AG09319 (cell line): Measurements from ENCODE around the gene TNKS2.

Experiments
- DNase-seq: peaks from one replicate; pipeline ENCODE4 v3.0.0-alpha.2; 2010; ENCODE audit warnings: low read depth; ENCODE audit errors: extremely low read depth
- TF ChIP-seq, protein P1 (sequence below): IDR thresholded peaks from 2 replicates; pipeline ENCODE4 v1.5.1; 2011; ENCODE audit warnings: low read depth, mild to moderate bottlenecking, inconsistent platforms, low read length, moderate library complexity

The TNKS2 gene

DNA sequence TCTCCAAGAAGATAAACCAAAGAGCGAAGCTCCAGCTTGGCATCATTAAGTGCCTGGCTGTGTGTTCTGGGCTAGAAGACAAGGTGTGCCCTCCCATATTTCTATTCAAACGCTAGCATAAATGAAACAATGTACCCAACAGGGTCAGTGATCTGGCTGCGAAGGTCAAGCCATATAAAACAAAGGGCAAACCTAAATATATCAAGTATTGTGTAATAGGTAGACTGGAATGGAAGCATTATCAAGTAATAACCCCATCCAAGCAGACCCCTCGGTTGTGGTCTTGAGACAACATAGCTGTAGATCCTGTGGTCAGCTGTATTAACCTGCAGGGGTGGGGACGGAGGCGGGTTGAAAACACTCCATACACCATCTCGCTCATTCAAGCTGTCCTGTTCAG lies 31.6 kb upstream of the TNKS2 start:
- TF ChIP-seq, protein P1, sequence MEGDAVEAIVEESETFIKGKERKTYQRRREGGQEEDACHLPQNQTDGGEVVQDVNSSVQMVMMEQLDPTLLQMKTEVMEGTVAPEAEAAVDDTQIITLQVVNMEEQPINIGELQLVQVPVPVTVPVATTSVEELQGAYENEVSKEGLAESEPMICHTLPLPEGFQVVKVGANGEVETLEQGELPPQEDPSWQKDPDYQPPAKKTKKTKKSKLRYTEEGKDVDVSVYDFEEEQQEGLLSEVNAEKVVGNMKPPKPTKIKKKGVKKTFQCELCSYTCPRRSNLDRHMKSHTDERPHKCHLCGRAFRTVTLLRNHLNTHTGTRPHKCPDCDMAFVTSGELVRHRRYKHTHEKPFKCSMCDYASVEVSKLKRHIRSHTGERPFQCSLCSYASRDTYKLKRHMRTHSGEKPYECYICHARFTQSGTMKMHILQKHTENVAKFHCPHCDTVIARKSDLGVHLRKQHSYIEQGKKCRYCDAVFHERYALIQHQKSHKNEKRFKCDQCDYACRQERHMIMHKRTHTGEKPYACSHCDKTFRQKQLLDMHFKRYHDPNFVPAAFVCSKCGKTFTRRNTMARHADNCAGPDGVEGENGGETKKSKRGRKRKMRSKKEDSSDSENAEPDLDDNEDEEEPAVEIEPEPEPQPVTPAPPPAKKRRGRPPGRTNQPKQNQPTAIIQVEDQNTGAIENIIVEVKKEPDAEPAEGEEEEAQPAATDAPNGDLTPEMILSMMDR: no peak
- no peak for DNase-seq

DNA sequence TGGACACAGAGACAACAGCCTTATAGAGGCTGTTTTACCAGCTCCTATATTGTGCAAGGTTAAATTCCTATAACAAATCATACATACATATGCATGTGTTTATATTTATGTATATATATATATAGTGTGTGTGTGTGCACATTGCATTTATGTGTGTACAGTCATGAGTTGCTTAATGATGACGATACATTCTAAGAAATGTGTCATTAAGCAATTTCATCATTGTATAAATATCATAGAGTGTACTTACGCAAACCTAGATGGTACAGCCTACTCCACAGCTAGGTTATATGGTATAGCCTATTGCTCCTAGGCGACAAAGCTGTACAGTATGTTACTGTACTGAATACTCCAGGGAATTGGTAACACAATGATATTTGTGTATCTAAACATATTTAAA lies 30.1 kb upstream of the TNKS2 start:
- DNase-seq: no peak
- TF ChIP-seq, protein P1: no peak

DNA sequence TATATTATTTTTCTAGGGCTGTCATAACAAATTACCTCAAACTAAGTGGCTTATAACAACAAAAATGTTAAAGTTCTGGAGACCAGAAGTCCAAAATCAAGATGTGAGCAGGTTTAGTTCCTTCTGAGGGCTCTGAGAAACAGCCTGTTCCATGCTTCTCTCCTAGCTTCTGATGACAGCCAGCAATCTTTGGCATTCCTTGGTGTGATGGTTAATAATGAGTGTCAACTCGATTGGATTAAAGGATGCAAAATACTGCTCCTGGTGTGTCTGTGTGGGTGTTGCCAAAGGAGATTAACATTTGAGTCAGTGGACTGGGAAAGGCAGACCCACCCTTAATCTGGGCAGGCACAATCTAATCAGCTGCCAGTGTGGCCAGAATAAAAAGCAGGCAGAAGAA lies 26.3 kb upstream of the TNKS2 start:
- TF ChIP-seq, protein P1: no peak
- DNase-seq: no peak

DNA sequence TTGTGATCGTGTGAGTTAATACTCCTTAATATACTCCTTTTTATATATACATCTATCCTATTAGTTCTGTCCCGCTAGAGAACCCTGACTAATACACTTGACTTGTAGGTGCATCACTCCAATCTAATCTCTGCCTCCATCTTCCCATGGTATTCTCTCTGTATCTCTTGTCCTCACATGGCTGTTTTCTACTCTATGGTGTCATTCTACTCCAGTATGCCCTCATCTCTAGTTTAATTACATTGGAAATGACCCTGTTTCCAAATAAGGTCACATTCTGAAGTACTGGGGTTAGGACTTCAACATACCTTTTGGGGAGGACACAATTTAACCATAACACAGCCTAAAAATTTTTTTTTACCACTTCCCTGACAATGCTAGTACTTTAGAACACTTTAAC lies 25.8 kb upstream of the TNKS2 start:
- no peak for DNase-seq
- TF ChIP-seq, protein P1: no peak

DNA sequence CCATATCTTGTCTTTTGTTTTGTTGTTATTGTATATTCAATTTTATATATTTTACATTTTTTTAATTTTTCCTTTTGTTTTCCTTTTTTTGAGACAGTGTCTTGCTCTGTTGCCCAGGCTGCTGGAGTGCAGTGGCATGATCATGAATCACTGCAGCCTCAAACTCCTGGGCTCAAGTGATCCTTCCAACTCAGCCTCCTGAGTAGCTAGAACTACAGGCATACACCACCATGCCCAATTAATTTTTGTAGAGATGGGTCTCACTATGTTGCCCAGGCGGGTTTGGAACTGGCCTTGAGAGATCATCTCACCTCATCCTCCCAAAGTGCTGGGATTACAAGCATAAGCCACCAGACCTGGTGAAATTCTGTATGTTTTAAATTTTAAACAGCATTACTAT lies 25.4 kb upstream of the TNKS2 start:
- no peak for DNase-seq

DNA sequence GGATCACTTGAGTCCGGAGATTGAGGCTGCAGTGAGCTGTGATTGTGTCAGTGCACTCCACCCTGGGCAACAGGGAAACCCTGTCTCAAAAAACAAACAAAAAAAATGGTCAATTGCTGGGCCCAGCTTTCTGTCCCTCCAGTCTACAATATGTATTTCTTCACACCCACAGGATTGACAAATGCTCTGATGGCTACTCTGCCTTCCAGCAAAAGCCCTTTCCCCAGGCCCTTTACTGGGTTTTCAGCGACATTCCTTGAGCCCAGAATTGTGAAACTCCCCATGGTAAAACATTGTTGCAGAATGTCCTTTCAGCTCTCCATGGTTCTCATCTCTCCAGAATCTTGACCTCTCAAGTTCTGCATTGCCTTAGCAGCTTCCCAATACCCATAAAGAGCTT lies 23.7 kb upstream of the TNKS2 start:
- DNase-seq: no peak
- TF ChIP-seq, protein P1: no peak

More for the DNA sequence above, 25.4 kb upstream of the TNKS2 start:
- TF ChIP-seq, protein P1: no peak

DNA sequence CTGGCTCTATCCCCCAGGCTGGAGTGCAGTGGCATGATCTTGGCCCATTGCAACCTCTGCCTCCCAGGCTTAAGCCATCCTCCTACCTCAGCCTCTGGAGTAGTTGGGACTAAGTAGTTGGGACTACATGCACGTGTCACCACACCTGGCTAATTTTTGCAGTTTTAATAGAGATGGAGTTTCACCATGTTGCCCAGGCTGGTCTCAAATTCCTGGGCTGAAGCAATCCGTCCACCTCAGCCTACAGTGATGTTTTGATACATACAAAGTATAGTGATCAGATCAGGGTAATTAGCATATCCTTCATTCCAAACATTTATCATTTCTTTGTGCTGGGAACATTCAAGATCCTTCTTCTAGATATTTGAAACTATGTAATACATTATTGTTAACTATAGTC lies 22.5 kb upstream of the TNKS2 start:
- TF ChIP-seq, protein P1: no peak
- no peak for DNase-seq

DNA sequence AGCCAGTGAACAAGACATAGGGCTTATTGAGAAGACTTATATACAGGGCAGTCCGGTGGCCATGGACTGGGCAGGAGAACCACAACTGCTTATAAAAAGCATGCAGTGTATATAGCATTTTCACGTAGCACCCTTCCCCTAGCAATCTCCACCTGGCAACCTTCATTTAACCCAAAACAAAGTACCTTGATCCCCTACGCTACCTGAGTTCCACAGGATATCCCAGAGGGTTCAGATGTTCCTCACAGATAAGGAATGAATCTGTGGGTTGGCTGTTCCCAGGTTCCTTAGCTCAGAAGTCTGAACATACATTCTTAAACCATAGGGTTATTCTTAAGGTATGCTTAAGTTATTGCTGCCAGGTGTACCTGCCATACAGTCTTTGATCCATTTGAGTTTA lies 22.0 kb upstream of the TNKS2 start:
- DNase-seq: no peak
- TF ChIP-seq, protein P1: no peak
